HepG2 (cell line): ENCODE measurements around the gene DLL4. TPM values are rescaled to one million over a fixed set of nuclear protein-coding genes. Genes with fewer than 3 reads are reported as not detected.

Experiments used
- ATAC-seq: fragments of 200-7000 bp; cut with Tn5 transposase; 3 replicates; pipeline ENCODE4 v1.9.1; 2020; ENCODE audit warnings: mild to moderate bottlenecking, moderate library complexity
- BruUV-seq: library from RNA; stranded (reverse); fragments of 400-500 nt; replicated peaks from 2 replicates; lab custom pipeline; 2021; lab: Mats Ljungman, UMichigan
- CTCF ChIA-PET: fragments of 300-600 bp; formaldehyde crosslinking; extraction: SDS; loops from one replicate; lab custom pipeline; 2021; ENCODE audit warnings: low total read pairs, inconsistent platforms, low intra/inter-chr PET ratio; lab: Yijun Ruan, JAX
- POLR2A ChIA-PET: fragments of 350-600 bp; sonication (Branson Sonifier 250); formaldehyde crosslinking; loops from one replicate; lab custom pipeline; 2020; ENCODE audit warnings: antibody characterized with exemption, inconsistent platforms; lab: Yijun Ruan, JAX
- DNase-seq: peaks from one replicate; pipeline ENCODE4 v3.0.0-alpha.2; 2015; ENCODE audit warnings: low spot score
- FAIRE-seq: peaks from 3 replicates; lab custom pipeline; 2011; peaks lifted over from hg19 to GRCh38; lab: Jason Lieb, UNC
- H2AFZ ChIP-seq: one replicate; pipeline ENCODE4 v1.6.1; 2011; ENCODE audit warnings: low read length, inconsistent platforms
- H3K27ac ChIP-seq: fragments of 300-600 bp; 3 replicates; pipeline ENCODE4 v1.8.0; 2011; ENCODE audit warnings: mixed run types, mild to moderate bottlenecking, mixed read lengths, low read length, inconsistent platforms; ENCODE audit not compliant: insufficient read depth; ENCODE audit errors: extremely low read length
- H3K27me3 ChIP-seq, 2 experiments: fragments of 200-600 bp in 1 of 2; 2 replicates in 1 of 2; 3 replicates in 1 of 2; pipeline versions ENCODE4 v1.6.0 to v1.8.0; 2011; ENCODE audit warnings: low read length in 2 of 2, mild to moderate bottlenecking in 2 of 2, moderate library complexity in 2 of 2, inconsistent platforms in 1 of 2; ENCODE audit not compliant: insufficient read depth in 2 of 2, control insufficient read depth in 1 of 2
- H3K36me3 ChIP-seq, 2 experiments: fragments of 200-600 bp in 1 of 2; replicated peaks in 1 of 2; 2 replicates in 1 of 2; 3 replicates in 1 of 2; pipeline versions ENCODE4 v1.5.1 to v1.8.0; 2011; ENCODE audit warnings: low read length in 2 of 2, inconsistent platforms in 1 of 2; ENCODE audit not compliant: insufficient read depth in 2 of 2, control insufficient read depth in 1 of 2
- H3K4me1 ChIP-seq: 2 replicates; pipeline ENCODE4 v1.5.1; 2012; ENCODE audit warnings: low read length, inconsistent platforms; ENCODE audit not compliant: insufficient read depth
- H3K4me2 ChIP-seq: 2 replicates; pipeline ENCODE4 v1.6.0; 2011; ENCODE audit warnings: low read depth, low read length, inconsistent platforms
- H3K4me3 ChIP-seq, 3 experiments: fragments of 200-600 bp in 1 of 3; sonication (generic), shearing (Covaris generic) in 1 of 3; replicated peaks in 1 of 3; 2 replicates each; pipeline ENCODE4 v1.5.1; 2011 to 2016; ENCODE audit warnings: low read length in 3 of 3, inconsistent platforms in 2 of 3, low read depth in 2 of 3, mild to moderate bottlenecking in 2 of 3, control low read depth in 1 of 3, mixed read lengths in 1 of 3; ENCODE audit not compliant: insufficient read depth in 1 of 3
- H3K79me2 ChIP-seq: one replicate; pipeline ENCODE4 v1.6.1; 2011; ENCODE audit warnings: low read length, inconsistent platforms; ENCODE audit not compliant: insufficient read depth
- H3K9ac ChIP-seq: 2 replicates; pipeline ENCODE4 v1.6.0; 2011; ENCODE audit warnings: mild to moderate bottlenecking, low read depth, low read length, inconsistent platforms; ENCODE audit not compliant: insufficient read depth
- H3K9me3 ChIP-seq: 2 replicates; pipeline ENCODE4 v1.5.1; 2012; ENCODE audit warnings: mild to moderate bottlenecking, low read length
- H4K20me1 ChIP-seq: 2 replicates; pipeline ENCODE4 v1.6.0; 2011; ENCODE audit warnings: inconsistent platforms, mild to moderate bottlenecking, low read length, moderate library complexity; ENCODE audit not compliant: insufficient read depth
- PAX8 ChIP-seq: sonication (generic); formaldehyde crosslinking; IDR thresholded peaks from 2 replicates; pipeline ENCODE4 v1.8.0; 2022; ENCODE audit warnings: mild to moderate bottlenecking, missing genetic modification reagents, borderline replicate concordance
- RELA ChIP-seq: sonication (generic); formaldehyde crosslinking; IDR thresholded peaks from 2 replicates; pipeline ENCODE4 v1.4.0; 2020; ENCODE audit warnings: missing genetic modification reagents
- SNAPC4 ChIP-seq: sonication (generic); formaldehyde crosslinking; IDR thresholded peaks from 2 replicates; pipeline ENCODE4 v1.4.0; 2020; ENCODE audit warnings: mild to moderate bottlenecking, missing genetic modification reagents
- ZMYM2 ChIP-seq: sonication (generic); formaldehyde crosslinking; IDR thresholded peaks from 2 replicates; pipeline ENCODE4 v1.8.0; 2022; ENCODE audit warnings: mild to moderate bottlenecking, missing genetic modification reagents
- WGBS: methylation state at CpG from one replicate; pipeline ENCODE4 v1.1.6; 2017; ENCODE audit warnings: low lambda C conversion rate; 5-methylcytosine and 5-hydroxymethylcytosine counted together
- in situ Hi-C: cut with HindIII; loops from 2 replicates; pipeline ENCODE4 v1.10.0; 2017; ENCODE audit warnings: low pct_unique_long_range_greater_than_20kb; ENCODE audit not compliant: extremely low pct_ligation_motif_present
- intact Hi-C: fragments of 100-400 bp; cut with micrococcal nuclease; formaldehyde crosslinking; loops from one replicate; pipeline ENCODE4 v1.10.0; 2022; ENCODE audit not compliant: unreplicated experiment
- polyA plus RNA-seq, 8 experiments: library from polyadenylated mRNA; depleted of rRNA in 3 of 8; stranded (reverse) in 7 of 8; unstranded in 1 of 8; fragments of >200 nt; fragmentation: Illumina TruSeq in 4 of 8; extraction: Trizol in 4 of 8; gene quantifications; 2 replicates each; pipeline versions ENCODE4 v1.2.1 to v1.2.3, GENCODE V29; 2011 to 2016; ENCODE audit warnings: low read depth in 4 of 8, missing spikeins in 1 of 8, mixed read lengths in 1 of 8; ENCODE audit not compliant: insufficient read depth in 1 of 8
- total RNA-seq, 5 experiments: library from RNA; depleted of rRNA; stranded (reverse); fragments of >200 nt; fragmentation: Illumina TruSeq; extraction: Trizol; gene quantifications; 2 replicates each; pipeline ENCODE4 v1.2.3, GENCODE V29; 2016; ENCODE audit warnings: low read depth in 1 of 5

The DLL4 gene
- total and polyA plus RNA-seq, 2 of the 13 experiments (the other 11 are each of a cell fraction or from before 2014, with no cell fraction given): 0.20 to 0.25 TPM

GRCh38 chr15:40923551-40923950, 5.6 kb upstream of the DLL4 start:
- BruUV-seq: no TSS peak
- ATAC-seq (no peak), DNase-seq (no peak), FAIRE-seq (no peak)
- no peak overlapping the region for H2AFZ ChIP-seq
- H3K27ac ChIP-seq: no peak overlapping the region
- no peak overlapping the region for H3K4me3 ChIP-seq
- H3K27me3 ChIP-seq: peaks cover 3 to 67% of the 10 kb centered on the region in 2 experiments; a peak in 4 of 5 replicates
- no peaks in the 10 kb centered on the region for H4K20me1 ChIP-seq
- WGBS: 37% methylated on average over 3 of the region's 9 CpGs
- H3K4me1 ChIP-seq: peaks cover 78% of the 10 kb centered on the region
- no peak for TF ChIP-seq ZMYM2 (CRISPR knock-in tag)
- TF ChIP-seq PAX8 (CRISPR knock-in tag): no peak
- no peak for TF ChIP-seq SNAPC4
- TF ChIP-seq RELA (CRISPR knock-in tag): no peak
- in situ Hi-C loops (no loop called here), intact Hi-C loops (no loop called here)
- H3K36me3 ChIP-seq: no peaks in the 10 kb centered on the region
- no peak overlapping the region for H3K4me2 ChIP-seq
- CTCF ChIA-PET: no interaction called here
- H3K9ac ChIP-seq: no peak overlapping the region
- POLR2A ChIA-PET: no interaction called here
- no peaks in the 10 kb centered on the region for H3K9me3 ChIP-seq
- H3K79me2 ChIP-seq: no peaks in the 10 kb centered on the region
